Measurements from ENCODE around the gene HS3ST3A1. TPM values are rescaled to one million over a fixed set of nuclear protein-coding genes. Genes with fewer than 3 reads are reported as not detected.

Gene HS3ST3A1
- total RNA-seq, 4 donors from 2014 or later: 2.9 to 10.5 (median 5.0) TPM

DNA sequence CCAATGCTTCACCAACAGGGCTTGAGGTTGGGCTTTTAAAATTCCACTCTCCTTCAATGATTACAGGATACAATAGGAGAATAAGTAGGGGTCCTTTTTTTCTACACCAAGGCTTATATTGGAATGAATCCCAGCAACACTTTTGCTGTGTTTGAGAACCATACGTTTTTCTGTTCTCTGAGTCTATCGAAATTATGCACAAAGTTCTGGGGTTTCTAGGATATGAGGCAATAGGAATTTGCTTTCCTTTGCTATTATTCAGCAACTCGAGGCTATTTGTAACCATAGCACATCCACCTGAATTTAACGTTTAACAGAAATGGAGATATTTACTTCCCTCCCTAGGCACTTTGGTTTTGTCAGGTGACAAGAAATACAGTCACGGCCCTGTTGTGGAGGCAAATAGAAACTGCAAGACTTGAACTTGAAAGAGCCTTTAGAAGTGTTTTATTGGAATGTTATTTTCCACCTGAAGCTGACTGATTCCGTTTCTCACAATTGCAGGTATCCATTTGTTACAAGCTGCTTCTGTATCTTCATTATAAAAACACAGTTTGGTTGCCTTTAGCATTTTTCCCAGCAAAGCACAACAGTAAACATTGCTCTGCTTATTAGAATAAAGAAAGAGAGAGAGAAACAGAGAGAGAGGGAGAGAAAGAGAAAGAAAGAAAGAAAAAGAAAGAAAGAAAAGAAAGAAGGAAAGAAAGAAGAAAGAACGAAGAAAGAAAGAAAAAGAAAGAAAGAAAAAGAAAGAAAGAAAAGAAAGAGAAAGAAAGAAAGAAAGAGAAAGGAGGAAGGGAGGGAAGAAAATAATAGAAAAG is 109.6 kb downstream of the HS3ST3A1 start:
- DNase-seq (ENCODE audit: low spot score in 2 of 2): no peak
- no peaks in the 10 kb centered on the region for H3K27me3 ChIP-seq
- no peak overlapping the region for H3K27ac ChIP-seq
- H3K36me3 ChIP-seq: no peaks in the 10 kb centered on the region
- WGBS: 55% methylated on average over 7 of the region's 7 CpGs
- no peaks in the 10 kb centered on the region for H3K4me1 ChIP-seq
- TF ChIP-seq CTCF (IDR thresholded peaks at IDR 0.05) (no peak), EP300 (IDR thresholded peaks at IDR 0.05) (no peak), POLR2AphosphoS5 (IDR thresholded peaks at IDR 0.05) (no peak), POLR2A (IDR thresholded peaks at IDR 0.05) (no peak)
- no peaks in the 10 kb centered on the region for H3K9me3 ChIP-seq
- no peak overlapping the region for H3K4me3 ChIP-seq

DNA sequence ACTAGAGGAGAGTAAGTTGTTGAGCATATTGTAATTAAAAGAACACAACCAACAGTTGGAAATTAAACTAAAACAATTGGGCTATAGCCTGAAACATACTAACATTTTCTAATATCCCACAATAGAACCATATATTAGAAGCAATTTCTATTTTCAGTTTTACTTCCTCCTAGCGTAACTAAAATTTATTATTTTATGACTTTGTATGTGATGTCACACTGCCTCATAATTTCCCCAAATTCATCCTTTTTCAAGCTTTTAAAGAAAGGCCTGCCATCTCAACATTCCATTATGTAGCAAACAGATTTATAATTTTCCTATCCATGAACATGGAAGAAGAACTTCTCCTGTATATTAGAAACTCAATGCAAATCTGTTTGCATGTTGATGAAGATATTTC is 110.2 kb downstream of the HS3ST3A1 start:
- no peak overlapping the region for H3K27ac ChIP-seq
- no peak for DNase-seq (ENCODE audit: low spot score in 2 of 2)
- 81% methylated on average over 1 of the region's 1 CpG for WGBS
- H3K4me3 ChIP-seq: no peak overlapping the region
- no peaks in the 10 kb centered on the region for H3K4me1 ChIP-seq
- TF ChIP-seq CTCF (IDR thresholded peaks at IDR 0.05) (no peak), POLR2AphosphoS5 (IDR thresholded peaks at IDR 0.05) (no peak), EP300 (IDR thresholded peaks at IDR 0.05) (no peak), POLR2A (IDR thresholded peaks at IDR 0.05) (no peak)
- no peaks in the 10 kb centered on the region for H3K27me3 ChIP-seq
- no peaks in the 10 kb centered on the region for H3K9me3 ChIP-seq
- H3K36me3 ChIP-seq: no peaks in the 10 kb centered on the region

GRCh38 chr17:13490906-13491482 is 110.7 kb downstream of the HS3ST3A1 start:
- Histone ChIP-seq H3K27ac (no peak overlapping the region), H3K4me3 (no peak overlapping the region), H3K27me3 (no peaks in the 10 kb centered on the region), H3K9me3 (no peaks in the 10 kb centered on the region), H3K4me1 (no peaks in the 10 kb centered on the region), H3K36me3 (no peaks in the 10 kb centered on the region)
- WGBS: 76% methylated on average over 5 of the region's 5 CpGs
- TF ChIP-seq POLR2A (IDR thresholded peaks at IDR 0.05) (no peak), EP300 (IDR thresholded peaks at IDR 0.05) (no peak), POLR2AphosphoS5 (IDR thresholded peaks at IDR 0.05) (no peak), CTCF (IDR thresholded peaks at IDR 0.05) (no peak)
- DNase-seq (ENCODE audit: low spot score in 2 of 2): no peak

- H3K4me3 ChIP-seq: no peak overlapping the region
- no peaks in the 10 kb centered on the region for H3K36me3 ChIP-seq
- H3K4me1 ChIP-seq: no peaks in the 10 kb centered on the region
- WGBS: 73% methylated on average over 3 of the region's 3 CpGs
- DNase-seq (ENCODE audit: low spot score in 2 of 2): no peak
- no peak for TF ChIP-seq POLR2A (IDR thresholded peaks at IDR 0.05)
- no peak for TF ChIP-seq EP300 (IDR thresholded peaks at IDR 0.05)
- no peak for TF ChIP-seq CTCF (IDR thresholded peaks at IDR 0.05)
- no peak for TF ChIP-seq POLR2AphosphoS5 (IDR thresholded peaks at IDR 0.05)
- H3K27me3 ChIP-seq: no peaks in the 10 kb centered on the region
- H3K27ac ChIP-seq: no peak overlapping the region
- no peaks in the 10 kb centered on the region for H3K9me3 ChIP-seq
Measured at GRCh38 chr17:13490427-13490826, 111.3 kb downstream of the HS3ST3A1 start.

- no peak overlapping the region for H3K4me3 ChIP-seq
- TF ChIP-seq CTCF (IDR thresholded peaks at IDR 0.05): no peak
- TF ChIP-seq EP300 (IDR thresholded peaks at IDR 0.05): no peak
- no peak for TF ChIP-seq POLR2AphosphoS5 (IDR thresholded peaks at IDR 0.05)
- no peak for TF ChIP-seq POLR2A (IDR thresholded peaks at IDR 0.05)
- peaks cover 8% of the 10 kb centered on the region for H3K9me3 ChIP-seq
- H3K27ac ChIP-seq: no peak overlapping the region
- no peaks in the 10 kb centered on the region for H3K4me1 ChIP-seq
- DNase-seq (ENCODE audit: low spot score in 2 of 2): no peak
- no peaks in the 10 kb centered on the region for H3K27me3 ChIP-seq
- H3K36me3 ChIP-seq: no peaks in the 10 kb centered on the region
- WGBS: 90% methylated on average over 3 of the region's 3 CpGs
Measured at GRCh38 chr17:13485327-13485726, 116.4 kb downstream of the HS3ST3A1 start.

Data from suprapubic skin (tissue), 4 donors.